ENCODE results near the gene AK2. TPM values are rescaled to one million over a fixed set of nuclear protein-coding genes. Genes with fewer than 3 reads are reported as not detected.

AK2 gene
- total RNA-seq, 1 experiment from 2014 or later, result 159 TPM

- no peak overlapping the region for H2BK5ac ChIP-seq (ENCODE audit: insufficient read length, low read length)
- H3K23ac ChIP-seq (ENCODE audit: insufficient read length, low read depth, low read length), result no peak overlapping the region
- TF ChIP-seq, protein P1, sequence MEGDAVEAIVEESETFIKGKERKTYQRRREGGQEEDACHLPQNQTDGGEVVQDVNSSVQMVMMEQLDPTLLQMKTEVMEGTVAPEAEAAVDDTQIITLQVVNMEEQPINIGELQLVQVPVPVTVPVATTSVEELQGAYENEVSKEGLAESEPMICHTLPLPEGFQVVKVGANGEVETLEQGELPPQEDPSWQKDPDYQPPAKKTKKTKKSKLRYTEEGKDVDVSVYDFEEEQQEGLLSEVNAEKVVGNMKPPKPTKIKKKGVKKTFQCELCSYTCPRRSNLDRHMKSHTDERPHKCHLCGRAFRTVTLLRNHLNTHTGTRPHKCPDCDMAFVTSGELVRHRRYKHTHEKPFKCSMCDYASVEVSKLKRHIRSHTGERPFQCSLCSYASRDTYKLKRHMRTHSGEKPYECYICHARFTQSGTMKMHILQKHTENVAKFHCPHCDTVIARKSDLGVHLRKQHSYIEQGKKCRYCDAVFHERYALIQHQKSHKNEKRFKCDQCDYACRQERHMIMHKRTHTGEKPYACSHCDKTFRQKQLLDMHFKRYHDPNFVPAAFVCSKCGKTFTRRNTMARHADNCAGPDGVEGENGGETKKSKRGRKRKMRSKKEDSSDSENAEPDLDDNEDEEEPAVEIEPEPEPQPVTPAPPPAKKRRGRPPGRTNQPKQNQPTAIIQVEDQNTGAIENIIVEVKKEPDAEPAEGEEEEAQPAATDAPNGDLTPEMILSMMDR (conservative IDR thresholded peaks at IDR 0.05), result no peak
- no peak overlapping the region for H3K4ac ChIP-seq (ENCODE audit: low read depth, low read length)
- Mint-ChIP-seq H3K4me1 (peaks cover 10 to 17% of the 10 kb centered on the region in 2 experiments), H3K4me3 (no peak overlapping the region), H3K27ac (no peak overlapping the region), H3K27me3 (ENCODE audit: low read depth) (peaks cover 22% of the 10 kb centered on the region), H3K36me3 (ENCODE audit: insufficient read depth in 1 of 3, low read depth in 3 of 3) (no peaks in the 10 kb centered on the region), H3K9me3 (no peaks in the 10 kb centered on the region)
- H3K56ac ChIP-seq (ENCODE audit: insufficient read length, low read depth, low read length), result no peak overlapping the region
- no peak overlapping the region for H4K91ac ChIP-seq (ENCODE audit: insufficient read length, low read depth, low read length)
- no peak overlapping the region for H4K5ac ChIP-seq (ENCODE audit: insufficient read length, low read depth, low read length)
- no peak overlapping the region for H2AFZ ChIP-seq (ENCODE audit: low read length)
- H2BK20ac ChIP-seq (ENCODE audit: low read depth, low read length, poor library complexity, severe bottlenecking), result no peak overlapping the region
- H3K9me3 ChIP-seq (ENCODE audit: control insufficient read depth, low read depth, low read length), result no peaks in the 10 kb centered on the region
- H3K23me2 ChIP-seq (ENCODE audit: insufficient read length, low read depth, low read length, poor library complexity, severe bottlenecking), result no peaks in the 10 kb centered on the region
- H3K4me2 ChIP-seq (ENCODE audit: insufficient read depth, insufficient read length, low read length), result no peak overlapping the region
- H3K79me1 ChIP-seq (ENCODE audit: insufficient read depth, low read depth, low read length, poor library complexity, severe bottlenecking), result no peaks in the 10 kb centered on the region
- no peaks in the 10 kb centered on the region for H3K27me3 ChIP-seq (ENCODE audit: insufficient read depth, low read length)
- no peak overlapping the region for H2BK120ac ChIP-seq (ENCODE audit: low read depth, low read length, poor library complexity, severe bottlenecking)
- WGBS (ENCODE audit: extremely low coverage, insufficient read length, low lambda C conversion rate), result no CpG with 5 or more reads among the region's 1 CpG
- no peak overlapping the region for H3K9ac ChIP-seq (ENCODE audit: extremely low read depth, insufficient read length, low read length)
- H3K27ac ChIP-seq (ENCODE audit: insufficient read length, low read depth, low read length), result no peak overlapping the region
- no peaks in the 10 kb centered on the region for H4K20me1 ChIP-seq (ENCODE audit: control insufficient read depth, insufficient read depth, insufficient read length)
- H4K8ac ChIP-seq (replicated peaks; ENCODE audit: insufficient read length, low read depth, low read length), result no peak overlapping the region
- no peak overlapping the region for H2AK5ac ChIP-seq (ENCODE audit: insufficient read length, low read length)
- peaks cover 4% of the 10 kb centered on the region; the same call in 1 of the 2 replicates for H3K4me1 ChIP-seq (ENCODE audit: insufficient read depth, low read length)
- H3K14ac ChIP-seq (ENCODE audit: insufficient read depth, low read length), result no peak overlapping the region
- H3T11ph ChIP-seq (ENCODE audit: low read length), result no peak overlapping the region
- H3K18ac ChIP-seq (ENCODE audit: insufficient read length, low read depth, low read length), result no peak overlapping the region
- no peak overlapping the region for H2BK12ac ChIP-seq (ENCODE audit: insufficient read length, low read depth, low read length)
- H2BK15ac ChIP-seq (ENCODE audit: low read depth, low read length), result no peak overlapping the region
- DNase-seq, result no peak
- no peaks in the 10 kb centered on the region for H3K79me2 ChIP-seq (ENCODE audit: insufficient read depth, low read length)
Measured at GRCh38 chr1:33042831-33043230, 6.1 kb upstream of the AK2 start.
